GM11168 (cell line): ENCODE data around the gene WT1.
"Not testable (repeated sequence)": the region's sequence is repeated elsewhere in the genome, so short reads cannot be mapped to it uniquely, and the experiment has no call there.

Experiments used
- in situ Hi-C: fragments of 300-500 bp; cut with MboI; formaldehyde crosslinking; loops from one replicate; pipeline ENCODE4 v1.12.0; 2022; ENCODE audit warnings: low sequenced_read_pairs; ENCODE audit not compliant: unreplicated experiment

WT1 gene

GRCh38 chr11:32391956-32392553 is 43.3 kb downstream of the WT1 start:
- in situ Hi-C loops = no loop called here

DNA sequence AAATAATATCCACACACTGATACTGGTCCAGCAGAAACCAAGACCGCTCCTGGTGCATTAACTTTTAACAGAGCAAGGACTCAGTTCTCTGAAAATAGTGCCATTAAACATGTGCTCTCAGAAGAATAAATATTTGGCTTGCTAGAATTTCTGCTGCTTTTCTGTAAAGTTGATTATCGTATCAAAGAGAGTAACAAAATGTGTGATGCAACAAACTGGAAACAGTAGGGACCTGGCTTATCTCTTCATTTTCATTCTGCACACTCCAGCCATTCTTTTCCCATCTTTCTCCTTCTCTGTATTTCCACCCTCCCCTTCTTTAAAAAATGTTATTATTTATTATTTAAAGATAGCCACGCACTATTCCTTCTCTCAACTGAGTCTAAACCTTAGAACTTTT is 43.9 kb downstream of the WT1 start:
- in situ Hi-C loops = no loop called here

DNA sequence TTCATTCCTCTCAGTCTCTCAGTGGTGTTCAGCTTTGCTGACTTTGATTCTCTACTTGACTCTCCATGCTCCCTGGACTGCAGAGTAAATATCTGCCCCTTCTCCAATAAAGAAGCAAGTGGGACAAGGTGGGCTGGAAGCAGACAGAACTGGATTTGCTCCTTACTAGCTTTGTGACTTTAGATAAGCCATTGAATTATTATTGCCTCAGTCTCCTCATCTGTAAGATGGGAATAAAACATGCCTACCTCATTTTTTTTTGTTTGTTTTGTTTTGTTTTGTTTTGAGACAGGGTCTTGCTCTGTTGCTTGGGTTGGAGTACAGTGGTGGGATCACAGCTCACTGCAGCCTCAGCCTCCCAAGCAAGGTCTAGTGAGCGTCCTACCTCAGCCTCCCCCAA is 44.6 kb downstream of the WT1 start:
- in situ Hi-C loops = no loop called here

GRCh38 chr11:32388871-32389770 is 46.2 kb downstream of the WT1 start:
- in situ Hi-C loops = no loop called here

DNA sequence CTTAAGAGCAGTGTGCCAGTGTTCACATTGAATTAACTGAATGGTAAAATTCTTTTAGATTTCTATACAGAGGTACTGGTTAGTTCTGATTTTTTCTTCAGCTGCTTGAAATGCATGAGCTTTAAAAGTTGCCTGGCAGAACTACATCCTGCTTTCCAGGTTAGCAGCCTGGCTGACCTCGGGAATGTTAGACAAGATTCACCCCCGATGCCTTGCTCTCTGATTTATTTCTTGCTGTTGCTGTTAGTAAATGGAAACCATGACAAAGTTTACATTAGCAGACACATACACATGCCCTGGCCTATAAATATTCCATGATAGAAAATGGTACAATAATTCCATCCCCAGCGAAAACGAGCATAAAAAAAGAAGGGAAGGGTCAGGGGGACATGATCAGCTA is 47.0 kb downstream of the WT1 start:
- in situ Hi-C loops = no loop called here

DNA sequence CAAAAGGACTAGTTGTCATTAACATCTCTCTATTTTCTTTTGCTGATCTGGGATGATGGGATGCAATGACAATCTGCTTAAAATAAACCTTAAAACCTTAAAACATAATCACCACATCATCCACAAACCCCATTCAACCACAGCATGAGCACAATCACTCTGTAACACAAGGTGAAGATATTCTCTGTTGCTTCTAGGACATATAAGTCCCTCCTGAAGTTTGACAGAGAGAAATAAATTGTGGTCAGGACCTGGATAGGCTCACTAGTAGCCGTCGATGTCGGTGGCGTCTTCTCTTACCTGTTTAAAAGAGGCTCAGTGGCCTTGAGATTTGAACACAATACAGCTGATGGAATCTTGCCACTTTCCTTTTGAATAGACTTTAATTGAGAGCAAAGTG is 47.9 kb downstream of the WT1 start:
- in situ Hi-C loops = no loop called here

GRCh38 chr11:32386770-32387377 is 48.5 kb downstream of the WT1 start:
- in situ Hi-C loops = no loop called here

- in situ Hi-C loops = no loop called here
These were observed 49.3 kb downstream of the WT1 start for GRCh38 chr11:32385998-32386397.

GRCh38 chr11:32382339-32383049 is 52.8 kb downstream of the WT1 start:
- in situ Hi-C loops = no loop called here

GRCh38 chr11:32381179-32381578 is 54.2 kb downstream of the WT1 start:
- in situ Hi-C loops = no loop called here

GRCh38 chr11:32379719-32380118 is 55.6 kb downstream of the WT1 start:
- in situ Hi-C loops = no loop called here

DNA sequence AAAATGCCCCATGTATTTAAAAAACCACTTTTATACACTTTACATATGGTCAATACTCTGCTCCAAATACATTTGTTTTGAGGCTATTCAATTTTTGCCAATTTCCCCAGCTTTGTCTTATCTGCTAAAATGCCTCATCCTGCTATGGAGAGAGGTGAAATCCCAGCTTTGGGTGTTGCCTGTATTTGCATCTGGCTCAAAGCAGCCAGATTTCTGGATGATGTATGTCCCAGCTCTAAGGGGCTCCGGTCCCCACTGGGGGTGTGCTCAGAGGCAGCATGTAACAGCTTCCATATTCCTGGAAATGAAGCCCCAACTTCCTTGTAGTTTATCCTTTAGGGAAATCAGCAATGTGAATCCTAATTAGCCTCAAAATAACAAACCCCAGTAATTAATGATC is 59.5 kb downstream of the WT1 start:
- in situ Hi-C loops = no loop called here

DNA sequence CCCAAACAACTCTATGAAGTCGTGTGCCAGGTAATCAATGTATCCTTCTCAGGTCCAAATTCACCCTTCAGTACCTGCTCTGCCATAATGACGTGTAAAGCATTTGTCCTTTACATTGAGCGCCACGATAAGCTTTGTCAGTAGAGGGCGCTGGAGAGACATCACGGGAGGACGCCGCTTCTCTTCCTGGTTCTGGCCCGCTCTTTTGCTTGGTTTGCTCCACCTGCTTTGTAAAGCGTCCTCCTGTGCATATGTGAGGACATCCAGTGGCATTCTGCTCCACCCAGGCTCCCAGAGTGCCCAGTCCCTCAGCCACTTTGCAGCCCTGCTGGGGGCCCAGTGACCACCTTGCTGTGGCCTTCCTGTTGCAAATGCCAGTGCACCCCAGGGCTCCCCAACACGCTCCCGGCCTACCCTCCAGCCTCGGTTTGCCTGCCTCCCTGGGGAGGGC is 61.1 kb downstream of the WT1 start:
- in situ Hi-C loops = no loop called here

DNA sequence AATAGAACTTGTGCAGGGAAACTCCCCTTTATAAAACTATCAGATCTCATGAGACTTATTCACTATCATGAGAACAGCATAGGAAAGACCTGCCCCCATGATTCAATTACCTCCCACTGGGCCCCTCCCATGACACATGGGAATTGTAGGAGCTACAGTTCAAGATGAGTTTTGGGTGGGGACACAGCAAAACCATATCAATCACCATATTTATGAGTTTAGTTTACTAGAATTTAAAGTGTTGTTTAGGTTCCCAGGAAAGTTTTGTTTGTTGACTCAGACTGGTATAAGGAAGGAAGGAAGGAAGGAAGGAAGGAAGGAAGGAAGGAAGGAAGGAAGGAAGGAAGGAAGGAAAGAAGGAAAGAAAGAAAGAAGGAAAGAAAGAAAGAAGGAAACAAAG is 65.4 kb downstream of the WT1 start:
- in situ Hi-C loops = not testable (repeated sequence)

- in situ Hi-C loops = no loop called here
These were observed 68.7 kb downstream of the WT1 start for GRCh38 chr11:32366666-32367065.

DNA sequence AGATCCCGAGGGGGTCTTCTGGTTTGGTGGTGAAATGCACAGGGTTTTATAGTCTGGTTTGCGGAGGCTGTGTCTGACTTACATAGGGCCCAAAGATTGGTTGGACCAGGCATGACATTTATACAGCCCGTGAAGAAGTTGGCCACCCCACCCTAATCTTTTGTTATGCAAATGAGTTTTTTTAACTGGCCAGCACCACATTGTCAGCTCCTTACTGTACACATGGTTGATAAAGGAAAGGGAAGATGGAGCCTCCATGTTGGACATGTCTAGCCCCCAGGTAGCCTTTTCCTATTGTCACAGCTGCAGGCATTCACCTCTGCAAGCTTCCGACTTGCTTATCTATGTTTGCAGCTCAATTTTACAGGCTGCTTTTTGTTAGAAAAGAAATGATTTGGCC is 70.1 kb downstream of the WT1 start:
- in situ Hi-C loops = no loop called here

- in situ Hi-C loops = no loop called here
These were observed 76.6 kb downstream of the WT1 start for GRCh38 chr11:32358729-32359128.

DNA sequence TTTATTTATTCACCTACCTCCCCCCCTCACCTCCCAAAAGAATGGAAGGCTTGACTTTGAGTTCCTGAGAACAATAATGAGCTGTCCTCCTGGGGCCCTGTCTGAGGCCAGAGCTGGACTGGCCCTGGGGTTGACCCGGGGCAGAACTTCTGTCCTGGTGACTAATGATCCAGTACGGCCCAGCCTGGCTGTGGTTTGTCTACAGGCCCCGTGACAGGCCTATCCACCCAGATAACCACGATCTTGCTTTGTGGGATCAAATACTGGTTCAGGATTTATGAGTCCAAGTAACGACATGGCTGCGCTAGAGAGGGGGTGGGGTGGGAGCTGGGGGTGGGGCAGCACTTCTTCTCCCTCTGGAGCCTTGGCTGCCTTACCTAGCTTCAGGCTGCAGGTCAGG is 81.5 kb downstream of the WT1 start:
- in situ Hi-C loops = no loop called here

DNA sequence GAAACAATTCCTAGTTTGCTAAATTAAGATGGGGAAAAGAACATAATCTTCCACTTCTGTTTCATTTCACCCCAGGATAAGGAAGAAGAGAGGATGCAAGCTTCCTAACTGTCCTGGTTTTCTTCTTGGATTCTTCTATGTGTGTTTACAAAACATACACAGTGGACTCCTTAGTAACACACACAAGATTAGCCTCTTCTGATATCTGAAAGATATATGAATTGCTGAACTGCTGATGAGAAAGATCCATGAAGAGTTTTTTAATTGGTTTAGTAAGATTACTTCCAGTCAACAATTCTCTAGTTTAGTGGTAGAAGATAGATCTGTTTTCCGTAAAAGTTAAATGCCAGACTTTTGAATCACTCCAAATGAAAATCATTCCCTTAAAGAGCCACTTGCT is 86.8 kb downstream of the WT1 start:
- in situ Hi-C loops = no loop called here

DNA sequence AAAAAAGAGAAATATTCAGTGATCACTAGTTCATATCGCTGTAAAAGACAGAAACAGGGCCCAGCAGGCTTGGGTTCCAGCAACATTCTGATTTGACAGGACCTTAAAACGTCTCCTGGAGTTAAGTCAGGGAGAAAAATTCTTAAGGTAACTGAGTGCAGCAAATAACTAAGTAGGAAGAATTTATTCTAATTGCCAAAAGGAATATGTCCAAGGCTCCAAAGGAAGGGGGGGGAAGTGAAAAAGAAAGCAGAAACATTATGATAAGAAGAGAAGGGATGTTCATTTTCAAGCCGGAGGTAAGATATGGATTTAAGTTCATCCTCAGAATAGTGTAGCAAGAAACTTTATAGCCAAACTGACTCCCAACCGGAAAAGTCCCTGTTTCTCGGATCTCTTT is 90.4 kb downstream of the WT1 start:
- in situ Hi-C loops = no loop called here
